Measurements from ENCODE around the gene SELP.
"Not testable (repeated sequence)": the region's sequence is repeated elsewhere in the genome, so short reads cannot be mapped to it uniquely, and the experiment has no call there.

Gene SELP

GRCh38 chr1:169630006-169630405 lies at the start of gene SELP:
SELP (minus strand) TSS chr1:169630124; CDS start chr1:169630074, 50 bp downstream.
- no peak for DNase-seq (ENCODE audit: low spot score)

GRCh38 chr1:169679692-169680091 lies 49.8 kb upstream of the SELP start:
- DNase-seq (ENCODE audit: low spot score), result no peak

GRCh38 chr1:169676001-169676400 lies 46.1 kb upstream of the SELP start:
- no peak for DNase-seq (ENCODE audit: low spot score)

DNA sequence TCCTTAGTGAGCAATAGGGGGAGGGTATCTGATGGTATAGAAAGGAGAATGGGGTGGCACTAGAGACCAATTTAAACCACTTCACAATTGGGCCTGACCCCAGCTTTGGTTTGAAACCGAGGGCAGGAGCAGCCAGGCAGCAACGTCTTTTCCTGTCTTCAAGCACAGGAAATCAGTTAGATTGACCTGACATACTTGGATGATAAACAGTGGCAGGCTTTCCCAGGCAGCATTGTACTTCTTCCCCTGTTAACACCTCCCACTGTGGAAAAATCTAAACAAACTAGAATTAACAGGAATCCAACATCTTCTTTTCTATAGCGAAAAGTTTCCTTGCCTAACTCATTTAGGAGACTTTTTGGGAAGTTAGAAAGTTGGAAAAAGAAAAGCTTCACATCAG lies 40.9 kb upstream of the SELP start:
- DNase-seq (ENCODE audit: low spot score), result no peak

- DNase-seq (ENCODE audit: low spot score), result not testable (repeated sequence)
These were observed 40.3 kb upstream of the SELP start for GRCh38 chr1:169670244-169670643.

GRCh38 chr1:169667699-169668596 lies 38.0 kb upstream of the SELP start:
- not testable (repeated sequence) for DNase-seq (ENCODE audit: low spot score)

- not testable (repeated sequence) for DNase-seq (ENCODE audit: low spot score)
These were observed 37.3 kb upstream of the SELP start for GRCh38 chr1:169667227-169667639.

GRCh38 chr1:169662680-169663079 lies 32.8 kb upstream of the SELP start:
- not testable (repeated sequence) for DNase-seq (ENCODE audit: low spot score)

DNA sequence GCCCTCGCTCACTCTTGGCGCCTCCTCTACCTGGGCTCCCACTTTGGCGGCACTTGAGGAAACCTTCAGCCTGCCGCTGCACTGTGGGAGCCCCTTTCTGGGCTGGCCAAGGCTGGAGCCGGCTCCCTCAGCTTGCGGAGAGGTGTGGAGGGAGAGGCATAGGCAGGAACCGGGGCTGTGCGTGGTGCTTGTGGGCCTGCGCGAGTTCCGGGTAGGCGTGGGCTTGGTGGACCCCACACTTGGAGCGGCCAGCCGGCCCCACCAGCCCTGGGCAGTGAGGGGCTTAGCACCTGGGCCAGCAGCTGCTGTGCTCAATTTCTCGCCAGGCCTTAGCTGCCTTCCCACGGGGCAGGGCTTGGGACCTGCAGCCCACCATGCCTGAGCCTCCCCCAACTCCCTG lies 31.1 kb upstream of the SELP start:
- not testable (repeated sequence) for DNase-seq (ENCODE audit: low spot score)

GRCh38 chr1:169658777-169659176 lies 28.9 kb upstream of the SELP start:
- not testable (repeated sequence) for DNase-seq (ENCODE audit: low spot score)

DNA sequence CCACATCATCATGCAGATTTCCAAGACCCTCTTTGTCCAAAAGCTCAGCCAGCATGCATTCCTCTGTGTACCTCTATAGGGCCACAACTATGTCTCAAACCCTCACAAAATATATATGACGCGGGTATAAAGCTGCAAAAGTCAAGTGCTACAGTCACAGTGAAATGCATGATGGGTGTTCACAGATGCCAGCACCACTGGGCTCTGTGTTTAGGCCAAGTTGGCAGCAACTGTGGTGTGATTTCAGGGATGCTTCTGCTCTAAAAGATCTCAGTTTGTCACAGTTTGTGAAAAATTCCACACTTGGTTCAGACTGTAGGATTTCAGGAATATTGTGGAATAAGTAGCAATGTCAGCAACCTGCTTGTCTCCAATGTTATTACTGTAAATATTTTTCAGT lies 23.9 kb upstream of the SELP start:
- no peak for DNase-seq (ENCODE audit: low spot score)

GRCh38 chr1:169651035-169651434 lies 21.1 kb upstream of the SELP start:
- no peak for DNase-seq (ENCODE audit: low spot score)

DNA sequence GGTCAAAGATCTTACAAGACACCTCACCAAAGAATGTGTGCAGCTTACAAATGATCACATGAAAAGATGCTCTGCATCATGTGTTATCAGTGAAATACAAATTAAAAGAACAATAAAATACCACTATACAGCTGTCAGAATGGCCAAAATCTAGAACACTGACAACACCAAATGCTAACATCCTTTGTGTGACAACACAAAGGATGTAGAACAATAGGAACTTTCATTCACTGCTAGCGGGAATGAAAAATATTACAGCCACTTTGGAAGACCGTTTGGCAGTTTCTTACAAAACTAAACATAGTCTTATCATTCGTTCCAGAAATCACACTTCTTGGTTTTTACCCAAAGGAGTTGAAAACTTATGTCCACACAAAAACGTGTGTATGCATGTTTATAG lies 20.6 kb upstream of the SELP start:
- DNase-seq (ENCODE audit: low spot score), result no peak

DNA sequence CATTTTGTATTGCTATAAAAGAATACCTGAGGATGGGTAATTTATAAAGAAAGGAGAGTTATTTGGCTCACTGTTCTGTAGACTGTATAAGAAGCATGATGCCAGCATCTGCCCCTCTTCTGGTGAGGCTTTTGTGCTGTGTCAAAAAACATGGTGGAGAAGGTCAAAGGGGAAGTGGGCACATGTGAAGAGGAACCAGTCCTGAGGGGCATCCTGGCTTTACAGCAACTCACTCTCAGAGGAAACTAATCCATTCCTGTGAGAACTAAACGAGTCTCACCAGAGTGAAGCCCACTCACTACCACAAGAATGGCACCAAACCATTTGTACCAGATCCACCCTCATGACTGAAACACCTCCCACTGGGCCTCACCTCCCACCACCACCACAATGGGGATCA lies 18.8 kb upstream of the SELP start:
- no peak for DNase-seq (ENCODE audit: low spot score)

DNA sequence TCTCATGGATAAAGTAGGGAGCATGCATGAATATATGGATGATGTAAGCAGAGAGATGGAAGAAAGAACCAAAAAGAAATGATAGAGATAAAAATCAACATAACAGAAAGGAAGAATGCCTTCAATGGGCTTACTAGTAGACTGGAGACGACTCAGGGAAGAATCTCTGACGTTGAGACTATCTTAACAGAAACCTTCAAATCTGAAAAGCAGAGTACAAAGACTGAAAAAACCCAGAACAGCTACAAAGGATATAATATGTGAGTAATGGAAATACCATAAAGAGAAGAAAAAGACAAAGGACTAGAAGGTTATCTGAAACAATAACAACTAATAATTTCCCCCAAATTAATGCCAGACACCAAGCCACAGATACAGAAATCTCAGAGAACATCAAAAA lies 18.3 kb upstream of the SELP start:
- no peak for DNase-seq (ENCODE audit: low spot score)

DNA sequence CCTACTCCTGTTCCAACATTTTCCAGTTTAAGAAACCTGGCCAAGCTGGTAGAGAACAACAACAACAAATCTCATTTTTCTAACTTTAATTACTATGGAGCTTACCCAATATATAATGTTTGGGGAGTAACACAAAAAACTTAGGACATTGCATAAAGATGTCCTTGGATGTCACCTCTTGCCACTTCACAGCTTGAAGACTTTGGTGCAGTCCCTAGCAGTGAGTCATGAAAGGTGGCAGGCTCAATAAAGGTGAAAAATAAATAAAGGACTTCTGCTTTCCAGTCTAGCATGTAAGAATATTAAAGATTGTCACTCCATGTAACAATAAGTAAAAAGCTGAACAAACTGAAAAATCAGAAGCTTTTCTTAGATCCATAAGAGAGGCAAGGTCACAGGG lies 17.6 kb upstream of the SELP start:
- no peak for DNase-seq (ENCODE audit: low spot score)

- DNase-seq (ENCODE audit: low spot score), result no peak
These were observed 14.4 kb upstream of the SELP start for GRCh38 chr1:169644297-169644696.

GRCh38 chr1:169634877-169635276 lies 5.0 kb upstream of the SELP start:
- DNase-seq (ENCODE audit: low spot score), result no peak

DNA sequence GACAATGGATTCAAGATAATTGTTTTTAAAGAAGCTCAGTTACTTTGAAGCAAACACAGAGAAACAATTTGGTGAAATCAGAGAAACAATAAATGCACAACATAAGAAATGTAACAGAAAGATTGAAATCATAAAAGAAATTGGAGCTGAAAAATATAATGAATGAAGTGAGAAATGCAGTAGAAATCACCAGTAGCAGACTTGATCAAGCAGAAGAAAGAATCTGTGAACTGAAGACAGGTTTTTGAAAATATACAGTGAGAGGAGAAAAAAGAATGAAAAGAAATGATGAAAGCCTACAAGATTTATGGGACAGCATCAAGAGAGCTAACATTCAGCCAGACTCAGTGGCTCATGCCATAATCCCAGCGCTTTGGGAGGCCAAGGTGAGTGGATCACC lies 4.2 kb upstream of the SELP start:
- DNase-seq (ENCODE audit: low spot score), result no peak

- DNase-seq (ENCODE audit: low spot score), result no peak
These were observed 1.3 kb upstream of the SELP start for GRCh38 chr1:169631249-169631648.

- no peak for DNase-seq (ENCODE audit: low spot score)
These were observed 5.0 kb downstream of the SELP start for GRCh38 chr1:169624912-169625311.

DNA sequence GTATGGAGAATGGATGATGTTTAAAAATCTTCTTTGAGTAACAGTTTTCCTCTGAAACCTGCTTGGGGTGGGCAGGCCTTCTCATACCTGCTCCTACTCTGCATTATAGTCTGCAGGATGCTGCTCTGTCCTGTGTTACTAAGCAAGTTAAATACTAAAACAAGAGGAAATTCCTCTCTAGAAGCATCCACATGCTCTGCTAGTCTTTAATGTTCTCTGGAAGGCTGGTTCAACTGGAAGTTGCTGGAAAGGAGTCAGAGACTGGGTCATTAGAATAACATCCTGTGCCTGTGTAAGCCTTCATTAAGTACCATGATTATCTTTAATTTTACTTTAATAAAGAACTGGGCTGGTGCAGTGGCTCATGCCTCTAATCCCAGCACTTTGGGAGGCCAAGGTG lies 5.8 kb downstream of the SELP start:
- DNase-seq (ENCODE audit: low spot score), result no peak

DNA sequence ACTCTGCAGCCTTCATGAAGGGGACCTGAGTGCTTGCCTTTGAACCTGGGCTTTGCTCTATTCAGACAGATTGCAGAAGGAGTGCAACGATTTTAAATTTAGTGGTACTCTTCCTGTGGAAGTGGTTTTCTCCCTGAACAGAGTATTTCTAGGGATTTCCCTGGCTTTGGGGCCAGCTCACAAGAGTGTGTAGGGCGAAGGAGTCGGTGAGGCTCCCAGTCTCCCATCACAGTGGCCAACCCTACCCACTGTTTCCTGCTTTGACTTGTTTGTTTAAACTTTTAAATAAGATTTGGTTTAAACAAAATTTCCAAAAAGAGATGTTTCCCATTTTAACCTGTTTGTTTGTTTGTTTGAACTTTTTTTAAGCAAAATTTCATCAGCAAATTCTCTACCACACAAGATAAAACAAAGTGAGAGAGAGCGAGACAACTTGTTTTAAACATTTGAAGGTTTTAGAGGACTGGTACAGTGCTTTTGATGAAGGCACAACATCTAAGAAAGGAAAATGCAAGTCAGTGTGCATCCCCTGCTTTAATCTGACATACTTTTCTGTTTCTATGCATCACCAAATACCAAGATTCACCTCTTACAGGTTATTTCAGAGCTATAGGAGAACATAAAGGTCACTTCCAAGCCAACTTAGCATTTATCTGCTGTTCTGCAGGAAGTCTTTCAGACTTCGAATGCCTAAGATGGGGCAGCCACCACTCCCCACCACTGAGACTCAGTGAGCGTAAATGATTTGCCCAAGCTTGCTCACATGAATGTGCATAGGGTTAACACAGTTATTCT lies 6.6 kb downstream of the SELP start:
- DNase-seq (ENCODE audit: low spot score), result no peak

Measured in AG20443 (cell line).